HPDE6-E6E7 (cell line): ENCODE data around the gene RABIF.

Source experiments
- DNase-seq: peaks from one replicate; pipeline ENCODE4 v3.0.0; 2011; ENCODE audit warnings: missing footprints; ENCODE audit errors: extremely low spot score

The RABIF gene

DNA sequence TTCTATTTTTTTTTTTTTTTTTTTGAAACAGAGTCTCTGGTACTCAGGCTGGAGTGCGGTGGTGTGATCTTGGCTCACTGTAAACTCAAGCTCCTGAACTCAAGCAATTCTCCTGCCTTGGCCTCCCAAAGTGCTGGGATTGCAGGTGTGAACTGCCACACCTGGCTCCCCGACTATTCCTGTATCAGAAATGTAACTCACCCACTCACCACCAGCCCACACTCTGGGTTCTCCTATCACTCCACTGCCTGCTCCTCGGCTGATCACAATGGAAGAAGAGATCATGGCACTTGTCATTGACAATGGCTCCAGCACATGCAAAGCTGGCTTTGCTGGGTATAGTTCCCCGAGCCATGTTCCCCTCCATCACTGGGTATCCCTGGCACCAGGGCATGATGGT, 15.9 kb downstream of the RABIF start:
- DNase-seq, result no peak

DNA sequence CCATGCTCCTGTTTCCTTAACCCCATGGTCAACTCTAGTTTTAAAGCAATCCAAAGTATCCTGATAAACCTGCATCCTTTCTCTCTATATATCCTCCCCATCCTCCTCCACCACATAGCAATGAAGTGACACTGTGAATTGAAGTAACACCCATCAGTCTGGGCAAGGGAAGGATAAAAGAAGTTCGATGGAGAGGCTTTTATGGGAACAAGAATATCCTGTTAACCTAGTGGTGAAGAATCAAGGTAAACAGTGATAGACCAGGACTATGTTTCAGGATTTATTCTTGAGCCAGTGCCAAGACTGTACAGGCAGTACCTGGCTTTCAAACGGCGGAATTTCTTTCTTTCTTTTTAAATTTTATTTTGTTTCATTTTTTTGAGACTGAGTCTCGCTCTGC, 17.6 kb downstream of the RABIF start:
- DNase-seq, result no peak

- no peak for DNase-seq
These were observed 26.0 kb downstream of the RABIF start for GRCh38 chr1:202862679-202863560.

GRCh38 chr1:202861420-202862132, 27.4 kb downstream of the RABIF start:
- DNase-seq, result peak; percentile 96

GRCh38 chr1:202860744-202861419, 28.1 kb downstream of the RABIF start:
- DNase-seq, result peak; percentile 67

DNA sequence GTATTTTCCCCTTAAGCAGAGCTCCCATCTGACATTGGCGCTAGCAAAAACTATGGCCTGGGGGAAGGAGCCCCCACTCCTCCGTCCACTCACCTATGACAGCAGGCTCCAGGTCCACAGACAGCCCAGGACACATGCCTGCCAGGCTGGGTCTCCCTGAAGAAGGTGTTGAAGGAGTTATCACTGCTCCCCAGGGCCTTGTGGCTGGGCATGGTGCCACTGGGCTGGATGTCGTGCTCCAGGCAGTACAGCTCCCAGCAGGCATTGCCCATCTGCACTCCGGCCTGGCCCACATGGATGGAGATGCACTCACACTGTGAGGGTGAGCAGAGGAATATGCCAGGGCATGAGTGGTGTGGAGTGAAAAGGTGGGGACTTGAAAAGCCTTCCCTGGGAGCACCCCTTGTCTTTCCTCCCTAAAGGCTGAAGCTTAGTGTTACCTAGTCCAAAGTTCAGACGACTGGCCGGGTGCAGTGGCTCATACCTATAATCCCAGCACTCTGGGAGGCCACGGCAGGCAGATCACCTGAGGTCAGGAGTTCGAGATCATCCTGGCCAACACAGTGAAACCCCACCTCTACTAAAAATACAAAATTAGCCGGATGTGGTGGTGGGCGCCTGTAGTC, 30.0 kb downstream of the RABIF start:
- no peak for DNase-seq

- DNase-seq, result no peak
These were observed 30.6 kb downstream of the RABIF start for GRCh38 chr1:202858331-202858730.

- DNase-seq, result no peak
These were observed 31.8 kb downstream of the RABIF start for GRCh38 chr1:202857136-202857610.

GRCh38 chr1:202856014-202856413, 32.9 kb downstream of the RABIF start:
- DNase-seq, result no peak

DNA sequence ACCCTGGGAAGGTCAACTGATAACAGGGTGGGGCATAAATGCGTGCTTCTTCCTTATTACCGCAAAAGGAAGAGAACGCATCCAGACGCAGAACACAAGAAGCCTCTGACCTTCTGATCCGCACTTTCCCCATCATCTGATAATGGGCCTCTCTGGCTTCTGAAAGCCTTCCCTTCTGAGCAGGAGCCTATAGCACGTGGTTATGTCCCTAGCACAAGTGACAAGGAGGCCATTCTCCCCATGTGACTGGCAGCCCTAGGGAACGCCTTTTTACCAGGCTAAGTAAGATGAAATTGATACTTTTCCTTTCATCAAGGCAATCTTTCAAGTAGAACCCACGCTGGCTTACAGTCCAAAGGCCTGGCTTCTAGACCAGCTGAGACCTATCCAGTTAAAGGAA, 34.2 kb downstream of the RABIF start:
- DNase-seq, result no peak

DNA sequence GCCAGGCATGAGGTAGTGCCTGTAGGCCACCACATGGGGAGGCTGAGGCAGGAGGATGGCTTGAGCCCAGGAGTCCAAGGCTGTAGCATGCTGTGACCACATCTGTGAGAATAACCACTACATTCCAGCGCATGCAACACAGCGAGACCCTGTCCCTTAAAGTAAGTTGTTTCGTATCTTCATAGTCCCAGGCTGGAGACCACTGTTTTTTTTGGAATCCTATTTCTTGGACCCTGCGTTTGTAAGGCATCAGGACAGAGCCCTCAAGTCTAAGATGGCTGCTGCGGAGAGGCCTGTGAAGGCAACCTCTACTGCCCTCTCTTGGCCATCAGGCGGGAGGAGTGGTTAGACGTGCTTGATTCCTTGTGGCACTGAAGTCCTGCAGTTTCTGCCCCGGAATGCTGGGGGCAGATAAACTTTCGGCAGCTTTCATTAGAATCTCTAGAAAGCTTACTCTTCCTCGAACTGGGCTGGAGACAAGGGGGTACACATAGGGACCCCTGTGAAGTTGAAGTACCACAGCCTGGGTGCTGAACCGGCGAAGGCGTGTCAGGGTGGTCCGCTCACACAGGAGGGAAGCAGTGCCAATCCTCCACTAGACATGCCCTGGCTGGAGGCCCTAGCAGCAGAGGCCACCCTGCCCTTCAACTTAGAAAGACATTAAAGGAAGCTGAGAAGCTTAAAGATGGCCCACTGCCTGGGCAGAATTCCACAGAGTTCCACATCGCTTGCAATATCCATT, 36.6 kb downstream of the RABIF start:
- DNase-seq, result peak; percentile 70

- no peak for DNase-seq
These were observed 38.2 kb downstream of the RABIF start for GRCh38 chr1:202850593-202851362.

DNA sequence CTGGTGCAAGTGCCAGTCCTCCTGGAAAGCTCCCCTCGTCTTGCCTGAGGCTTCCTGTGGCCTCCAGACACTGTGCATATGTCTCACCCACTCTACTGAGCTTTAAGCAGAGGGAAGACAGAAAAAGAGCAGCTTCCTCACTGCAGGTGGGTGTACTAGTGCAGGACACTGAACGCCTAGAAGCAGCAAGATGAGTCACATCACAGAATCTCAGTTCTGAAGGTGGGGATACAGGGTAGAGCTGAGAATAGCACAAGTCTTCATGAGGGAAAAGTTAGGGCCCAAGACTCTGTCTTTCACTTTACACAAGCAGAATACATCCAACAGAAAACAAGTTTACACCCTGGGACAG, 40.8 kb downstream of the RABIF start:
- DNase-seq, result no peak

DNA sequence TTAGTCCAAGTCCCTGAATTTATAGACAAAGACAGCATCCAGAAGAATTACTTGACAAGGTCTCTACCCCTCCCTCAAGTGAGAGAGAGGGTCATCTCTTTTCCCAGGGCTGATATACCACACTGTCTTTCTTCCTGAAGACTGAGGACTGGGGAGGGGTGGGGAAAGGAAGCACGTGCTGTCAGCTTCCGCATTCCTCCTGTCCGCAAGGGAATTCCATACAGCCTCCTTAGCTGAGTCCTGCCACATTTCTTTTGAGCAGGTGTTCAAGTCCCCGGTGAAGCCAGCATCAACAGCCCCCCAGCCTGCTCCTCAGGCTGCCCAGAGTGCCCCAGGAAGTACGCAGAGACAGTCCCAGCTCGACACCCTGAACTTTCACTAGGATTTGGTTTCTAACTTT, 44.0 kb downstream of the RABIF start:
- no peak for DNase-seq

DNA sequence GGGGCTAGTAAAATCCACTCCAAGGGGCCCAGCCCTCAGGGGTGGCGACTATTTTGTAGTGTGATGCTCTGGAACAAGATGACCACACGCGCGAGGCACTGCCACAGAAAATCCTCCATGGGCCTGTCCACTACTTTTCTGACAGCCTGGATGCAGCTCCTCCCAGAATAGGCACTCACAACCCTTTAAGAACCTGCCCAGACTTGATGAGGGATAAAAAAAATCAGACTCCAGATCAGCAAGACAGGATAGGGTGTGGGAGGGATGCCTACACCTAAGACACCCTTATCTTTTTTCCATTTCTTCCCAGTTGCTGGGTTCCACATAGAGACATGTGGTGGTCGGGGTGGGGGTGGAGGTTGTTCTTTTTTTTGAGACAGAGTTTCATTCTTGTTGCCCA, 44.7 kb downstream of the RABIF start:
- DNase-seq, result peak; percentile 76

DNA sequence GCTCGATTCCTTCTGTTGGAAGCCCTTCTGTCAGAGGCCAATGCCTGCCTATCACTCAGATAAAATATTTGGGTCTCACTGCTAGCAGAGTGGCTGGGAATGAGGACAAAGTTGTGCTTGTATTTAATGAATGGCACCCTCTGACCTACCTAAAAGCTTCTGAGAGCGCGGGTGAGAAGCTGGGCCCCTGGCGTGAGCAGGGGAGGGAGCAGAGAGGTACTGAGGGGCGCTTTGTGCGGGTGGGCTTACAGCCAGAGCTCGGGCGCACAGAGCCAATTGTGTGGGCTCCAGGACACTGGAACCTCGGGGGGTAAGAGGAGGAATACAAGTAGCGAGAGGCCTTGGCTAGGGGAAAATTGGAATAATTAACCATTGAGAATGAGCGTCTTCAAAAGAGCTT, 45.9 kb downstream of the RABIF start:
- no peak for DNase-seq

GRCh38 chr1:202837746-202838262, 51.1 kb downstream of the RABIF start:
- DNase-seq, result no peak

- peak; percentile 85 for DNase-seq
These were observed 52.1 kb downstream of the RABIF start for GRCh38 chr1:202836623-202837403.

GRCh38 chr1:202835548-202836072, 53.3 kb downstream of the RABIF start:
- no peak for DNase-seq
